Activated CD4-positive, alpha-beta memory T cell treated with anti-CD3 and anti-CD28 coated beads for 36 hours (primary cell): ENCODE results near the gene STOM. TPM values are rescaled to one million over a fixed set of nuclear protein-coding genes. Genes with fewer than 3 reads are reported as not detected.
"Not testable (repeated sequence)": the region's sequence is repeated elsewhere in the genome, so short reads cannot be mapped to it uniquely, and the experiment has no call there.

Experiments
- CTCF ChIA-PET: fragments of 350-600 bp; sonication (Branson Sonifier 250); formaldehyde crosslinking; loops from one replicate; lab custom pipeline; 2021; ENCODE audit warnings: antibody characterized with exemption, inconsistent platforms; lab: Charles Lee
- POLR2A ChIA-PET: fragments of 350-600 bp; sonication (Branson Sonifier 250); formaldehyde crosslinking; loops from one replicate; lab custom pipeline; 2021; ENCODE audit warnings: antibody characterized with exemption; lab: Charles Lee
- DNase-seq: peaks from one replicate; pipeline ENCODE4 v3.0.0-alpha.2; 2020
- H3K27ac Mint-ChIP-seq: one replicate; pipeline ENCODE4 v1.8.0; 2021; ENCODE audit warnings: mixed read lengths
- H3K27me3 Mint-ChIP-seq: one replicate; pipeline ENCODE4 v1.8.0; 2021; ENCODE audit warnings: mixed read lengths
- H3K36me3 Mint-ChIP-seq: one replicate; pipeline ENCODE4 v1.8.0; 2021; ENCODE audit warnings: mixed read lengths
- H3K4me1 Mint-ChIP-seq: one replicate; pipeline ENCODE4 v1.8.0; 2021; ENCODE audit warnings: low read depth, mixed read lengths
- H3K4me3 Mint-ChIP-seq: one replicate; pipeline ENCODE4 v1.8.0; 2021; ENCODE audit warnings: mild to moderate bottlenecking, mixed read lengths
- H3K9me3 Mint-ChIP-seq: one replicate; pipeline ENCODE4 v1.8.0; 2021; ENCODE audit warnings: mixed read lengths
- intact Hi-C: fragments of 100-400 bp; cut with micrococcal nuclease; formaldehyde crosslinking; loops from one replicate; pipeline ENCODE4 v1.15.1; 2023
- total RNA-seq, 2 experiments: library from RNA; stranded (reverse); gene quantifications; one replicate each; pipeline ENCODE4 v1.2.3, GENCODE V29; 2021

Gene STOM
- total RNA-seq, 2 experiments from 2014 or later = 49.8 to 51.9 TPM

DNA sequence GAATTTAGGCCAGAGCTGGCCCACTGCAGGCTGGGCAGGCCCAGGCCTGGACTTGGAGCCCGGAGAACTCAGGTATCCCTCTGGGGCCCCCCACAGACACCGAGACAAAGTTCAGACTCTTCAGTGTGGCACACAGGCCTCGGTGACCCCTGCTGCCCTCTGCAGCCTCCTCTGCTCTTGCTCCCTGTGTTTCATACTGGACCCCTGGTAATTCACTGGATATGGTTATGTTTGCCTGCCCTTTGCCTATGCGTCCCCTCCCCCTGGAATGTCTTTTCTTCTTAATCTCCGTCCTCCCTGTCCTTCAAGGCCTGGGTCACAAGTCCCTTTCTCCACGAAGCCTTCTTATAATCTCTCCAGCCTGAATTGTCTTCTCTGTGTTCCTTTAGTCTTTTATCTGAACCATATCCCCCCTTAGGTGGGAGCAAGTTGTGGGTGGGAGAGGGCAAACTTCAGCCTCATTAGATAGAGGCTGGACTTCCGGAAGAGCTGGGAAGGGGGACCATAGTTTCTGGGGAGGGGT, 72.0 kb downstream of the STOM start:
- CTCF ChIA-PET = interaction anchor here (1.5 kb wide), 1 partner anchor 20 kb away, joined by 4 read pairs; no protein-coding TSS in a partner anchor
- no peak for DNase-seq
- Mint-ChIP-seq H3K4me1 (peaks cover 13% of the 10 kb centered on the region), H3K36me3 (no peaks in the 10 kb centered on the region), H3K9me3 (no peaks in the 10 kb centered on the region), H3K4me3 (no peak overlapping the region), H3K27me3 (peaks cover 18% of the 10 kb centered on the region), H3K27ac (no peak overlapping the region)
- intact Hi-C loops = no loop called here
- POLR2A ChIA-PET = no interaction called here

DNA sequence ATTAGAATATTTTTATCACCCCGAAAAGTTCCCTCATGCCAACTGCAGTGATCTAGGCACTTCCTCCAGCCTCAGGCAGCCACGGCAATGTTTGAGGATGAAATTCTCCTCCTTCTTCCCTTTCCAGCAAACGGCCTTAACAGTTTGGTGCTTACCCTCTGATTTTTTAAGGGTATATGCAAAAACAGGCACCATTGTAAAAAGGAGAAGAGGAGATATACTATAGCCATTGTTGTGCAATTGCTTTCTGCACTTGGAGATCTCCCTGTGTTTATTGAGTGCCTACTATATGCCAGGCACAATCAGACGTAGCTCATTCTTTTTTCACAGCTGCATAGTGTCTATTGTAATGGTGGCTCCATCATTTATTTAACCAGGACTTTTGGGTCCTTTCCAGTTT, 72.7 kb downstream of the STOM start:
- ChIA-PET POLR2A (no interaction called here), CTCF (no interaction called here)
- DNase-seq = no peak
- H3K9me3 Mint-ChIP-seq = no peaks in the 10 kb centered on the region
- H3K27me3 Mint-ChIP-seq = peaks cover 18% of the 10 kb centered on the region
- H3K4me1 Mint-ChIP-seq = peaks cover 13% of the 10 kb centered on the region
- intact Hi-C loops = no loop called here
- H3K27ac Mint-ChIP-seq = no peak overlapping the region
- H3K36me3 Mint-ChIP-seq = no peaks in the 10 kb centered on the region
- H3K4me3 Mint-ChIP-seq = no peak overlapping the region

DNA sequence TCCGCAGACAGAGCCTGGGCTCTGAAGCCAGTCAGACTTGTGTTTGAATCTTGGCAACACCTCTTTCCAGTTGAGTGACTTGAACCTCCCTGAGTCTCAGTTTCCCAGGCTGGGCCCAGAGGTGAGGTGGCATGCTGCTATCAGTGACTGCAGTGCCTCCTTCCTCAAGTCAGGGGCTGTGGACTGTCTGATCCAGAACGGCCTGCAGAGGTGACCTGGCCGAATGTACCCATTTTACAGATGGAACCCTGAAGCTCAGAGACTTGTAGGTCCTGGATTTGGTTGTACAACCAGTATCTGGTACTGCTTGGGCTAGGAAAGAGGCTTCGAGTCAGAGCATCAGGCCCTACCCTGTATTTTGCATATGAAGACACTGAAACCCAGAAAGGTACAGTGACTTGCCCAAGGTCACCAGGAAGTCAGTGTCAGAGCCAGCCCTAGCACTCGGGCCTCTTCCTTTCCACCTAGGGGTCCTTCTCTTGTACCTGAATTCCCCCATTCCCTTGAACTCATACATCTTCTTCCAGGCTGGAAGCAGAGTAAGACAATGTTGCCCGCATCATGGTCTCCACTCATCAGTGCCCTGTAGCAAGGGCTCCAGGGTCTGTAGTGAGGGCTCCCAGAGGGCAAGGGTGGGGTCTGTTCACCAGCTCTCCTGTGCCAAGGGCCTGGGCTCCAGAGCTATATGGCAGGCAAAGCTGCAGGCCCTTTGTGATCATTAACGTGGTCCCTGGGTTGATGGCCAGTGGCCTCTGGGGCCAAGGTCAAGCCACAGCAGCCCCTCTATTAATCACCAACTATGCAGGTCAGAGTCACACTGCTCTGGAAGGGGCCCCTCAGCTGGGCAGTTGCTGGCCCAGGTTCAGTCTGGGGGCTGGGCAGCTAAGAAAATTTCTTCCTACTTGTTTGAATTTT, 73.6 kb downstream of the STOM start:
- no peak overlapping the region for H3K27ac Mint-ChIP-seq
- CTCF ChIA-PET = interaction anchor here (0.9 kb wide), 1 partner anchor 23 kb away, joined by 3 read pairs; no protein-coding TSS in a partner anchor
- peaks cover 13% of the 10 kb centered on the region for H3K4me1 Mint-ChIP-seq
- no peaks in the 10 kb centered on the region for H3K36me3 Mint-ChIP-seq
- H3K9me3 Mint-ChIP-seq = no peaks in the 10 kb centered on the region
- POLR2A ChIA-PET = no interaction called here
- intact Hi-C loops = no loop called here
- peaks cover 18% of the 10 kb centered on the region for H3K27me3 Mint-ChIP-seq
- DNase-seq = no peak
- no peak overlapping the region for H3K4me3 Mint-ChIP-seq

DNA sequence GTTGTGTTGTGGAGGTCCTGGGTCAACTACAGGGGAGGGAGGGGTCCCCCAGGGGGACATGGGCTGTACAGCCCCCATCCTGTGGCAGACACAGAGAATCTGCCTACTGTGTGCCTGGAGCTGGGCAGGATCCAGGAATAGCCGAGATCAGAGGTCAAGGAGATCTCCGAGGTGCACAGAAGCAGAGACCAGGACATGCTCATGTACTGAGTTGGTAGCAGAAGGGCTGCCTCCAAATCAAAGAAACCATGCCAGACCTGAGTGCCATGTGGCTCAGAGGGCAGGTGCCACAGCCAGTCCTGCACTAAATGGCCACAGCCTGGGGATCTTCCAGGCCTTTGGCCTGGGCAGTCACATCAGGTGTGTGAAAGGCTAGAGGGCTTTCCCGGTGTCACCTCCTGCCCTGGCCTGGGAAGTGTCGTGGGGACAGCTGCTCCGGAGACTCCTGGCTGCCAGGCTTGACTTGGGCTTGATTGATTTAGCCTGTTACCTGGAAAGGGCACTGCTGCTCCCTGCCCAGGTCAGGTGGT, 74.3 kb downstream of the STOM start:
- Mint-ChIP-seq H3K4me3 (no peak overlapping the region), H3K36me3 (no peaks in the 10 kb centered on the region), H3K9me3 (no peaks in the 10 kb centered on the region), H3K27me3 (peaks cover 16% of the 10 kb centered on the region), H3K27ac (no peak overlapping the region), H3K4me1 (peaks cover 13% of the 10 kb centered on the region)
- ChIA-PET CTCF (interaction anchor here (0.9 kb wide), 1 partner anchor 24 kb away, joined by 3 read pairs; no protein-coding TSS in a partner anchor), POLR2A (no interaction called here)
- intact Hi-C loops = no loop called here
- DNase-seq = no peak

DNA sequence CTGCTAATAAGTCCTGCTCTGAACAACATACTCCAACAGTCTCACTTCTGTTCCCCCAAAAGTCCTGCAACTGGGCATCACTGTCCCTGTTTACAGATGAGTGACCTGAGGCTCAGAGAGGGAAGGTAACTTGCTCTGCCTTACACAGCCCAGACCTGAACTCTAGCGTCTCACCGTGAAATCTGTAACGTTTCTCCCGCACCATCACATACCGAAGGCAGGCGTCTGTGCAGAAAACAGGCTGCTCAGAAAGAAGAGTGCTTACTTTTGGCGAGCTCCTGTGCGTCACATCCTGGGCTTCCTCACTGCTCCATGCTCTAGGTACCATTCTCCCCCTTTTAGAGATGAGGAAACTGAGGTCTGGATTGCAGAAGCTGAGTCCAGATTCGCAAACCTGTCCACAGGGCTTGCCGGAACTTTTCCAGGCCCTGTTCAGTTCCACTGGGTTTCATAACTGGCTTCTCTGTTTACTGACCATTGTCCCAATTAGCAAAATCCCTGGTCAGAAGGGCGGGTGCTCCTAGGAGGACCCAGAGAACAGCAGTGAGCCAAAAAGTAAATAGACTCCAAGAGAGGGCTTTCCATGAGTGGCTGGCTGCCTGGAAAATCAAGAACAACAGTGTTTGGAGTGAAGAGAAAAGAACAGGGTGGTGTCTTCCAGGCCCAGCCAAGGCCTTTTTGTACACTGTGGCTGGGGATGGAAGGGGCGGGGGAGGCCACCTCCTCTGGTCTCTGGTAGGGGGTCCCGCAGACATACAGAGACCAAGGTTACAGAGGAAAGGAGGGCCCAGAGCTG, 75.0 kb downstream of the STOM start:
- H3K4me3 Mint-ChIP-seq = no peak overlapping the region
- intact Hi-C loops = no loop called here
- peaks cover 9% of the 10 kb centered on the region for H3K4me1 Mint-ChIP-seq
- no peaks in the 10 kb centered on the region for H3K36me3 Mint-ChIP-seq
- H3K9me3 Mint-ChIP-seq = no peaks in the 10 kb centered on the region
- no peak for DNase-seq
- no peak overlapping the region for H3K27ac Mint-ChIP-seq
- CTCF ChIA-PET = interaction anchor here (0.9 kb wide), 1 partner anchor 24 kb away, joined by 3 read pairs; no protein-coding TSS in a partner anchor
- POLR2A ChIA-PET = interaction anchor here (0.6 kb wide), 1 partner anchor 343 kb away, joined by 4 read pairs; no protein-coding TSS in a partner anchor
- H3K27me3 Mint-ChIP-seq = peaks cover 9% of the 10 kb centered on the region

DNA sequence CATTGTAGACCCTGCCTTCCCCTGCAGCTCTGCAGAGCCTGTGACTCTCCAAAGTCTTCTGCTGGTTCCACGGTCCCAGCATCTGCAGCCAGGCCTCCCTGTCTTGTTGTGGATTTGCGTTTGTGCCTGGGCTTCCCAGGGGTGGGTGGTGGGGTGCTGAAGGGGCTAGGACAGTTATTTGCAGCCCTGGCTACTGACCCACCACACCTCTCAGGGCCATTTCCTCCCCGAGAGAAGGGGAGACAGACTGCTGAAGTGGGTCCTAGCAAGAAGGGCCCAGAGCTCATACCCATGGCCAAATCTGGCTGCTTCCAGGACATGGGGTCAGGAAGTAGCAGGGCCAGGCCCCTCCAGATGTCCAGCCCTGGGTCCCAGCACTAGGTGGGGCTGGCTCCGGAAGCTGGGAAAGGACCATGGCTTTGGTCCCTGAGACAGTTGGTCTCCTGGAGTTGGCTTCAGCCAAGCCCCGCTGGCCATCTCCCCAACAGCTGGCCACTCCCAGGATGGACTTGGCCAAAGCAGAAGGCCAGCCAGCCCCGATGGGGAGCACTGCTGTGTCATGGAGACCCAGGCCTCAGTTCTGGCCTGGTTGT, 75.8 kb downstream of the STOM start:
- intact Hi-C loops = no loop called here
- Mint-ChIP-seq H3K4me1 (peaks cover 5% of the 10 kb centered on the region), H3K36me3 (no peaks in the 10 kb centered on the region), H3K9me3 (no peaks in the 10 kb centered on the region), H3K4me3 (no peak overlapping the region), H3K27ac (no peak overlapping the region), H3K27me3 (peaks cover 6% of the 10 kb centered on the region)
- ChIA-PET POLR2A (interaction anchor here (0.6 kb wide), 1 partner anchor 342 kb away, joined by 4 read pairs; no protein-coding TSS in a partner anchor), CTCF (no interaction called here)
- no peak for DNase-seq

DNA sequence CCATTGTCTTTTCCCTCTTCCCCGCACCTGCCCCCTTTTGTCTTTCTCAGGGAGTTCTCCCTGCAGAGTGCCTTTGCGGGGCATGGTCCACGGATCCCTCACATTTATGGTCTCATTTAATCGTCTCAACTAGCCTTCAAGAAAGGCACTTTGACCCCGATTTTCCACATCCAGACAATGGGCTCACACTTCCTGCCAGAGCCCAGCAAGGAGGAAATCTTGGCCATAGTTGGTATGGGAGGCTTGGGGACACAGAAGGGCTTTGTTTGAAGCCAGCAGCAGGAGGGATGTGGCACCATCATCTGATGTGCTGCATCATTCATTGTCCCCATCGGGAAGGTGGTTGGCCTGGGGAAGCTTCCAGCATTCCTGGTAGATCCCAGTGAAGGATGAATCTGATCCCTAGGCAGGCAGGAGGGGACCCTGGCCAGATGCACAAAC, 77.2 kb downstream of the STOM start:
- H3K27ac Mint-ChIP-seq = no peak overlapping the region
- ChIA-PET POLR2A (no interaction called here), CTCF (no interaction called here)
- no peak for DNase-seq
- no peaks in the 10 kb centered on the region for H3K27me3 Mint-ChIP-seq
- no peaks in the 10 kb centered on the region for H3K9me3 Mint-ChIP-seq
- no peak overlapping the region for H3K4me3 Mint-ChIP-seq
- H3K4me1 Mint-ChIP-seq = peaks cover 2% of the 10 kb centered on the region
- H3K36me3 Mint-ChIP-seq = no peaks in the 10 kb centered on the region
- intact Hi-C loops = no loop called here

DNA sequence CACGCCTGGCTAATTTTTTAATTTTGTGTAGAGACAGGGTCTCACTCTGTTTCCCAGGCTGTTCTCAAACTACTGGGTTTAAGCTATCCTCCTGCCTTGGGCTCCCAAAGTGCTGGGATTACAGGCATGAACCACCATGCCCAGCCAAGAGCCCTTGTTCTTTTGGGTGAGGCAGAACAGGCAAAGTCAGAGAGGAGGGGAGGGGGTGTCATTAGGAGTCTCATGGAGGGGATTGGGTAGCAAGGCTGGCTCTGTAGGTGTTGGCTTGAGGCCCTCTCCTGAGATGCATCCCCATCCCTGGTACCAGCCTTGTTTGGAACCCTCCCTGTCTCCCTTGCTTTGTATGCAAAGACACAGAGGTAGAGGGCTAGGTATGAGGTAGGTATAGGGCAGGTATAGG, 78.0 kb downstream of the STOM start:
- Mint-ChIP-seq H3K36me3 (no peaks in the 10 kb centered on the region), H3K9me3 (no peaks in the 10 kb centered on the region), H3K4me3 (no peak overlapping the region), H3K27ac (no peak overlapping the region), H3K27me3 (no peaks in the 10 kb centered on the region), H3K4me1 (peaks cover 7% of the 10 kb centered on the region)
- ChIA-PET CTCF (no interaction called here), POLR2A (no interaction called here)
- intact Hi-C loops = no loop called here
- DNase-seq = no peak

DNA sequence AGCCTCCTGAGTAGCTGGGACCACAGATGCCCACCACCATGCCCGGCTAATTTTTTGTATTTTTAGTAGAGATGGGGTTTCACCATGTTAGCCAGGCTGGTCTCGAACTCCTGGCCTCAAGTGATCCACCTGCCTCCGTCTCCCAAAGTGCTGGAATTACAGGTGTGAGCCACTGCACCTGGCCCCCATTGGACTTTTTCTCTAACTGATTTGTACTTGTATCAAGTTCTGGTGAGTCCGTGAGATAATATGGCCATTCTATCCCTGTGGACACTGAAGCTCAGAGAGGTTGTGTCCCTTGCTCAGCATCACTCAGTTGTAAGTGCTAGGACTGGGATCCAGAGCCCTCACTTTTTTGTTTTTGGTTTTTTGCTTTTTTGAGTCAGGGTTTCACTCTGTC, 78.5 kb downstream of the STOM start:
- H3K27ac Mint-ChIP-seq, POLR2A ChIA-PET, H3K27me3 Mint-ChIP-seq, H3K4me3 Mint-ChIP-seq, H3K9me3 Mint-ChIP-seq, DNase-seq, intact Hi-C loops, H3K36me3 Mint-ChIP-seq, CTCF ChIA-PET: not testable (repeated sequence)
- H3K4me1 Mint-ChIP-seq = peaks cover 12% of the 10 kb centered on the region

DNA sequence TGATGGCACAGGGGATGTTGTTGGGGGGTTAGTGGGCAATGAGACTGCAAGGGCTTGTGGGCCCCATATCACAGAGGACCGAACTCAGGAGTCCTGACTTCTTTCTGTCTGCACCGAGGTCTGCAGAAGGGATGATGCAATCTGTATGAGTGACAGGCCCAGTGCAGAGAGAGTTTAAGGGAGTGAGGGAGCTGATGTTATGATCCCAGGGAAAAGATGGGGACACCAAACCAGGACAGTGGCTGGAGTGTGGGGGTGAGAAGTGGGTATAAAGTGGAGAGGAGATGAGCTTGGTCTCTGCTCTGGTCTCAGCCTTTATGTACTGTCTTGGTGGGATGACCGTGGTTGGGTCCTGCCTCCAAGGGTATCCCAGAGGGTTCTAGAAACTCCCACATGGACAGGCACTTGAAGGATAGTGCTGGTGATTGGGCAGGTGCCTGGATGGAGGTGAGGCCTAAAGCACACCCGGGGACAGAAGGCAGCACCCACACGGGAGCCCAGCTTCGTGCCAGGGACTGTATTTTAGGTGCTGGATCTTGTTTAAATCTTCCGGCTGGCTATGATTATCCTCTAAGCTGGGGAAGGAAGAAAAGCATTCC, 80.2 kb downstream of the STOM start:
- no peak overlapping the region for H3K27ac Mint-ChIP-seq
- intact Hi-C loops = no loop called here
- H3K4me1 Mint-ChIP-seq = peaks cover 17% of the 10 kb centered on the region
- POLR2A ChIA-PET = no interaction called here
- H3K4me3 Mint-ChIP-seq = no peak overlapping the region
- CTCF ChIA-PET = interaction anchor here (1.2 to 2.2 kb wide), 2 partner anchors 10 to 11 kb away, joined by 3 to 10 read pairs; no protein-coding TSS in a partner anchor
- no peaks in the 10 kb centered on the region for H3K36me3 Mint-ChIP-seq
- no peak for DNase-seq
- H3K27me3 Mint-ChIP-seq = no peaks in the 10 kb centered on the region
- no peaks in the 10 kb centered on the region for H3K9me3 Mint-ChIP-seq

DNA sequence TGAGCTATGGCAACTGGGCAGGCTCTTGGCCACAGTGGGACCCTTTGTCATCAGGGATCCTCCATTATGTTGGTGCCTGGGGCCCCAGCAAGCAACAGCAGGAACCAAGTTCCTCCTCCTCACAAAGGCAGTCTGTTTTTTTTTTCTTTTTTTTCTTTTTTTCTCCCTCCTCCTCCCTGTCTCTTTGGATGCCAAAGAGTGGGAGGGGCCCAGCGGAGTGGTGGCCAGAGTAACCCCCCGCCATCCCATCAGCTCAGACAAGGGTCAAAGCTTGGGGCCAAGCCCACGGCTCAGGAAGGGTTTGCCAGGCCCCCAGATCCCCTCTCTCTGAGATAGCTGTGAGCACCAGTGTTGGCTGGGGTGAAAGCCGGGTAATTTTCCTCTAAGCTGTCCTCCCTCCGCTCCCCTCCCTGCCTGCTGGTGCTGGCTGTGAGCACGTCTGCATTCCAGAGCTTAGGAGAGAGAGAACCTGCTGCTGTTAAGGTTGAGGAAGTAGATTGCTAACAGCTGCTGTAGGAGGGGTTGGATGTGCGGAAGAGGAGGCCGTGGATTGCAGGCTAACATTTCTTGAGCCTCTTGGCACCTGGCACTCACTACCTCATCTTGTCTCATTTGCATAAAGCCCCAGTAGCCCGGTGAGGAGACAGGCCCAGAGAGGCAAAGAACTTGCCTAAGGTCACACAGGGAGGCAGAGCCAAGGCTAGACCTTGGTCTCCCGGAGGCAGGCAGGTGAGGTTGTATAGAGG, 80.9 kb downstream of the STOM start:
- H3K27me3 Mint-ChIP-seq = no peaks in the 10 kb centered on the region
- ChIA-PET CTCF (interaction anchor here (1.2 to 2.2 kb wide), 2 partner anchors 9 to 11 kb away, joined by 3 to 10 read pairs; no protein-coding TSS in a partner anchor), POLR2A (no interaction called here)
- no peaks in the 10 kb centered on the region for H3K9me3 Mint-ChIP-seq
- no peak overlapping the region for H3K4me3 Mint-ChIP-seq
- H3K4me1 Mint-ChIP-seq = peaks cover 17% of the 10 kb centered on the region
- no peak overlapping the region for H3K27ac Mint-ChIP-seq
- intact Hi-C loops = no loop called here
- no peaks in the 10 kb centered on the region for H3K36me3 Mint-ChIP-seq
- no peak for DNase-seq
